ENCODE results near the gene DTNB. TPM values are rescaled to one million over a fixed set of nuclear protein-coding genes. Genes with fewer than 3 reads are reported as not detected.
"Not testable (repeated sequence)": the region's sequence is repeated elsewhere in the genome, so short reads cannot be mapped to it uniquely, and the experiment has no call there.

The DTNB gene
- total RNA-seq, 1 experiment from 2014 or later, result 6.7 TPM

DNA sequence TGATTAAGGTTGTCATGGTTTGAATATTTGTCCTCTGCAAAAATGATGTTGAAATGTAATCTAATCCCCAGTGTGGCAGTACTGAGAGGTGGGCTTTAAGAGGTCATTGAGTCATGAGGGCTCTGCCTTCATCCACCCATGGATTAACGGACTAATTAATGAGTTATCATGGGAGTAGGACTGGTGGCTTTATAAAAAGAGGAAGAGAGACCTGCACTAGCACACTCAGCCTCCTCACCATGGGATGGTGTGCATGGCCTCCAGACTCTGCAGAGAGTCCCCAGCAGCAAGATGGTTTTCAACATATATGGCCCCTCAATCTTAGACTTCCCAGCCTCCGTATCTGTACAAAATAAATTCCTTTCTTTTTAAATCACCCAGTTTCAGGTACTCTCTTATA lies 41.0 kb downstream of the DTNB start:
- no peak for DNase-seq (ENCODE audit: low read depth)

DNA sequence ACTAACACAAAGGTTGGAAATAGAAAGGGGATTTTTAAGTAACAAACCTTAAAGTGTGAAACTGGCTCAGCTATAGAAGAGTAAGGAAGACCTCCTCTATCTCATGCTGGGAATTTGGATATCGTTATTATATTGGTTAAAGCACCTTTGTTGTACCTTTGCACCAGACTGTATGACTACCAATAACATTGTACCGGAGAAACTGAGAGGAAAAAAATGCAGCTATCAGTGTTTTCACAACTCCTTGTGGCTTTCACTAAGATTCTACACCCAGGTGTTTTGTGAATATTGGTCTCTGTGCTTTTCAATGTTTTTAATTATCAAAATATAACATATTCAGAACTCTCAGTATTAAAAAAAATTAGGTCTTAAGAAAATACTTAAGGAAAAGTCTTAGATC lies 48.7 kb downstream of the DTNB start:
- DNase-seq (ENCODE audit: low read depth), result no peak

DNA sequence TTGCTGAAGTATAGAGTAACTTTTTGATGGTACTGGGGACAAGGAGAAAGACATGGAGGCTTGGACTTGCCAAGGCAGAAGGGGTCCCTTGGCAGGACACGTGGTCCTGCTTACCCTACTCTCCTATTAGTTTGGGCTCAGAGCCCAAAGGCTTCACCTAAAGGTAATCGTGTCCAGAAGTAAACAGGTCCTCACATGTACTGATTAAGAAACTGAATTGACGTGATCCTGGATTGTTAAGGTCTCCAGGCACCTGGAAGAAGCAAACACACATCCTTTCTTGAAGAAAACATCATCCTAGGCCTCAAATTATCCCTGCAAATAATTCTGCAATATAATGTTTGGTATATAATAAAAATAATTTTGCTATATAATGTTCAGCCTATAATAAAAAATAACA lies 50.0 kb downstream of the DTNB start:
- no peak for DNase-seq (ENCODE audit: low read depth)

DNA sequence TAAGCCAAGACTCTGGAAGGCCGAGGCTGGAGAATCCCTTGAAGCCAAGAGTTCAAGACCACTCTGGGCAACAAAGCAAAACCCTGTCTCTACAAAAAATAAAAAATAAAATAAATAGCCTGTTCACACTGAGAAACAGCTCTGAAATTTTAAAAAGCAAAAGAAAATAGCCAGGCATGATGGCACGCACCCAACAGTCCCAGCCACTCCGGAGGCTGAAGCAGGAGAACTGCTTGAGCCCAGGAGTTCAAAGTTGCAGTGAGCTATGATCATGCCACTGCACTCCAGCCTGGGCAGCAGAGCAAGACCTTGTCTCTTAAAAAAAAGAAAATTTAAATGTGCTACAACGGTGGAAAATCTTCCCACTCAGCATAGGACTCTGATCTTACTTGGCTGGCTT lies 52.7 kb downstream of the DTNB start:
- DNase-seq (ENCODE audit: low read depth), result no peak

DNA sequence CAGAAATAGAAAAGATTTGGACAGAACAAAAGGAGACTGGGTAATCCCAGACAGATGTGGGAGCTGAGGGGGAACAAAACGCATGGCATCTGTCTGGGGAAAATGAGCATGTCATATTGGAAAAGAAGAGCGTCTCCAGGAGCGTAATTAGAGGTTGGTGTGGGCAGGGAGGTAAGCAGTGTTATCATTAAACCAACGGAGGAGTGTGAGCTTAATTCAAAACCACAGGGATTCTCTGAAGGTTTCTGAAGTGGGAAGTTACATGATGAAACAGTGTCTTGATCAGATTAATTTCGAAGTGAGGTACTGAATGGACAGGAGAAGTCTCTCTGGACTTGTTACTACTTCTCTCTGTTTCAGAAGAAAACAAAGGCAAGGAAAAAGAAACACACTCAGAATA lies 53.3 kb downstream of the DTNB start:
- DNase-seq (ENCODE audit: low read depth), result no peak

DNA sequence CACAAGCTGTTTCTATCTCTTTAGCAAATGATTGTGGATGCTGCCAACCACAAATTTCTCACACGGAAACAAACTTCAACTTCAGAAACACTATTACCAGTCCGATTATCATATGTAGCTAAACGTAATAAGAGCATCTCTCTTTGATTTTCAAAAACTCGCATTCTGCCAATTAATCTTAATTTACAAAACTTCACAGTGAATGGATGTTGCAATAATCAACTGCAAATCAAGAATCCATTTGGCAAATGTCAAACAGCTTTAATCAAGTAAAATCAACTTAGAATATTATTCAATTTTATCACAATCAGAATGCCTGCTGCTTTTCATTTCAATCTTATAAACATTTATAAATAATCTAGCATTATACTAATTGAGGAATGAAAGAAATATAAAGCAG lies 54.2 kb downstream of the DTNB start:
- no peak for DNase-seq (ENCODE audit: low read depth)

DNA sequence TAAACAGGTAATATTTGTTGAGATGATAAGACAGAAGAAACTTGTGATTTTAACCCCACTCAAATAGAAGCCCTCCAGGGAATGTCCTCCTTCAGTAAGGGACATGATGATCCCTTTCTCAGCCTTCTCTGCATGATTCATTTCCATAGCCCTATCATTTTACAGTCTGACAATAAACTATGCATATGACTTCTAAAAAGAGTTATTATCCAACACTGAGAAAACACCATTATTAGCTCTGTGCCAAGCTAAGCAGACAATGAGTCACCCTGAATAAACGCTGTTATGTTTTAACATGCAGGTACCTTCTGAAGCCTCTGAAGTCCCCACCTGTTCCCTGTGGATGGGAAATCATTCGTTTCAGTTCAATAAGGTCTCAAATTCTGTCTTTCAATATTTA lies 54.7 kb downstream of the DTNB start:
- DNase-seq (ENCODE audit: low read depth), result peak; percentile 92

DNA sequence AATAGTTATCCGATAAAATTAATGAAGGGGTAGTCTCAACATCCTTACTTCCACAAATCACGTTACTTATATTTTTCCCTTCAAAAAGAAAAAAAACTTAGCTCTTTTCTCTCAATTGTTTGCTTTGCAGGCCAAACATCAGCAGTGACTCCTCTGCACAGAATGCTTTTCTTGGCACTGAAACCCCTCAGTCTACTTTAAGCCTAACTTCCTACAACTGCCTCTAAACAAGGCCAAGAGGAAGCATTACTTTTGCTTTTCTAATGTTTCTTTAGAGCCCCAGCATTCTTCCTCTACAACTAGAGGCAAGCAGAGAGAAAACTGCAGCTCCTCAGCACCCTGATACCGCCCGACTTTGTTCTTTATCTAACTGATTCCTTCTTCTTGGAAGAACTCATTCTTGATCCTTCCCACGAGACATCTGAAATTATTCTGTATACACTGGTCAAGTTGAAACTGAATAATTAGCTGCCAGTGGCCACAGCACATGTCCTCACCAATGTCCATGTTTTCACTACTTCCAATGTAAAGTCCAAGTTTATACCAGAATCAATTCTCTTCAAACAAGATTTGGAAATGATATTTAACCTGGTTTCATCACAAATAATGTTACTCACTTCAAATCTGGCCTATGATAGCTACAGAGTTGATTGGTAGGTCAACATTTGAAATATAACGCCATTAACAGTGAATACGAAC lies 55.3 kb downstream of the DTNB start:
- DNase-seq (ENCODE audit: low read depth), result peak; percentile 85

DNA sequence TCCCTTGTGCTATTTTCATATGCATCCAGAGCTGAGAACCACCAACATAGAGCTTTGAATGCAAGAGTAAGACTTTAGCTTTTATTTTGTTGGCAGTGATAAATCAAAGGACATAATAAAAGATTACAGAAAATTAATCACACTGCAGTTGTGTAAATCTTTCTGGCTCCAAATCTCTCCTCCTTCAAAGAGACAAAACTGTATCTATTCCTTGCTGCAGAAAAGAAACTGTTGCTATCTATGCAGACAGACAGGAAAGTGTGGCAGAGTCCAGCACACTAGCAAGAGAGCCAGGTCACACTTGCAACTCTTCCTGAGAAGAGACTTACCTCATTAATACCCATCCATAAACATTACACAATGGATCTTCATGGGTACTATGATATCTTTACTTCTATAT lies 57.5 kb downstream of the DTNB start:
- DNase-seq (ENCODE audit: low read depth), result no peak

DNA sequence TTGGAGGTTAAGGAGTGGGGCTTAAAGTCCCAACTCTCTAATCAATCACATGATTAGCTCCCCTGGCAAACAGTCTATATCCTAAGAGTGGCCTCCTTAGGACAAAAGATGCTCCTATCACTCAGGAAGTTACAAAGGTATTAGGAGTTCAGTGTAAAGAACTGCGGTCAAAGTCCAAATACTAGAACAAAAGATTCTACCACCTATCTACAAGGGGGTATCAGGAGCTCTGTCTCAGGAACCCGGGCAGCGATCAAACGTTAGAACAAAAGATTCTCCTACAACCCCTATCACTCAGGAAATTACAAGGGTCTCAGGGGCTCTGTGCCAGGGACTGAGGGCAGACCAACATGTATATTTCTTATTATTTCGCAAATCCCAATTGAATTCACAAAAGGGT lies 58.0 kb downstream of the DTNB start:
- no peak for DNase-seq (ENCODE audit: low read depth)

DNA sequence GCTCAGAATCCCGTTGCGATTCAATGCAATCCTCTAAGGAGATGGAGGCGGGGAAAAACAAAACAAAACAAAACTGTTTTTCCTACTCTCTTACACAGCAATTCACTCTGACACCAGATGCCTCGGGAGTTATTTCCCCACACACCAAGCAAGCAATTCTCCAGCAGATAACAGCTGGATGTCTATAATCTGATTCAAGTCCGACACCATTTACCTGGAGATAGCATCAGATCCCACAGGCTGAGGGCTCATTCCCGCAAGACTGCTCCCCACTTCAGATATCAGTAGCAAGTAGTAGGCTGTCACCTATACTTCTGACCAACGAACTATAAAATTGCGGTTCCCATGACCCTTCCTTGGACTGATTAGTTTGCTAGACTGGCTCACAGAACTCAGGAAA lies 58.7 kb downstream of the DTNB start:
- DNase-seq (ENCODE audit: low read depth), result no peak

DNA sequence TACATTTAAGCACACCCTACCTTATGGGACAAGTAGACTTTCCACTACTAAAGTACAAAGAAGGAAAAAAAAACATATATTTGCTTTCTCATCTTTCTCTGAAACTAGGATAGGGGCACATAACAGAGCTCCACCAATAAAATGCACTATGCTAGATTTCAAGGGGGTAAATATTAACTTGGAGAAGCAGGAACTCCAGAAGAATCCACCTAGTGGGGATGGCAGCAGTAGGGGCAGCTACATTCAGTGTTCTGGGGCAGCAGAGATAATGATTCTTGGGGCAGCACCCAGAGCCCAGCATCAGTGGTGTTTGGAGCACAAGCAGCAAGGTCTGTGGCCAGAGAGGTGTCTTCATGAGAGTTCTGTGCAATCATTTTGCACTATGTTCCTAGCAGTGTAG lies 64.7 kb downstream of the DTNB start:
- no peak for DNase-seq (ENCODE audit: low read depth)

DNA sequence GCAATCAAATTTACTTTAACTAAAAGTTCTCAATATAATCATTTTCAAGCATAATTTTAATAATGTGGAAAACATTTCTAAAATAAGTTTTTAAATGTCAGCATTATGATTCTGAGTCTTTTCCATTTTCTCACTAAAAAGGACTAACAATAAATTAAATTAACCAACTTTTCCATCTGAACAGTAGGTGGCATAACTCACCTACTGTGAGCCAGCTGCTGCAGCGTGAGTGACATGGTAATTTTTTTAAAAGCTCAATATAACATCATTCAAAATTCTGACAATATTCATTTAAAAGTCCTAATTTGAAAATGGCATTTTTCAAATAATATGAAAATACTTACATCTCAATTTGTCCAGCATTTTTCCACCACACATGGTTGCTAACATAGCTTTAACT lies 66.5 kb downstream of the DTNB start:
- DNase-seq (ENCODE audit: low read depth), result peak; percentile 44

DNA sequence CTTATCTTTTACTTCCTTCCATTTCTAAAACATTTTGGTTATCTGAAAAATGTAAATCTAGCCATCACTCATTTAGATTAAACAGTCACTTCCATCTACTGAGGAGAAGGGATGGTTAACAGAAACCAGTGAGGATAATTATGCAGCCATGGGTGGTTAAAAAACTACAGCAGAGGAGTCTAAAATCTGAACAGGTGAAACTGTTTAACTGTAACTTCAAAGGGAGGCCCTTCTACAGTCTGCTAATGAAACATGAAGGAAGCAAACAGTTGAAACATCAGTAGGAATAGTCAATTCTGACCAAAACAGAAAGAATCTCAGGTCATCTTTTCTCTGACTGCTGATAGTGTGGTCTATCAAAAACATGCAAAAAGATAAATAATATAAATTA lies 71.0 kb downstream of the DTNB start:
- no peak for DNase-seq (ENCODE audit: low read depth)

DNA sequence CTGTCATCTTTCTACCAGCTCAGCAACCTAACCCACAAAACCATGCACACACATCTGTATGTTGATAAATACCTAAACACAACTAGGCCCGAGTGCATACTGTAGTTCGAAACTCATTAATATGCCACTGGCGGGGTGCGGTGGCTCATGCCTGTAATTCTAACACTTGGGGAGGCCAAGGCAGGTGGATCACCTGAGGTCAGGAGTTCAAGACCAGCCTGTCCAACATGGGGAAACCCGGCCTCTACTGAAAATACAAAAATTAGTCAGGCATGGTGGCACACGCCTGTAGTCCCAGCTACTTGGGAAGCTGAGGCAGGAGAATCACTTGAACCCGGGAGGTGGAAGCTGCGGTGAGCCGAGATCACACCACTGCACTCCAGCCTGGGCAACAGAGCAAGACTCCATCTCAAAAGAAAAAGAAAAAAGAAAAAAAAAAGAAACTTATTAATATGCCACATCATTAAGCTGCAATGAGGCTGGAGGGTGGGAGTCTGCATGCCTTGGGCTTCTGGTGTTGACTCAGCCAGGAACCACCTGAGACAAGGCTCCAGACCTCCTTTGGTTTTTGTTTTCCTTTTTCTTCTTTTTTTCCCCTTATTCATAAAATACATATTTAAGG lies 71.6 kb downstream of the DTNB start:
- DNase-seq (ENCODE audit: low read depth), result not testable (repeated sequence)

DNA sequence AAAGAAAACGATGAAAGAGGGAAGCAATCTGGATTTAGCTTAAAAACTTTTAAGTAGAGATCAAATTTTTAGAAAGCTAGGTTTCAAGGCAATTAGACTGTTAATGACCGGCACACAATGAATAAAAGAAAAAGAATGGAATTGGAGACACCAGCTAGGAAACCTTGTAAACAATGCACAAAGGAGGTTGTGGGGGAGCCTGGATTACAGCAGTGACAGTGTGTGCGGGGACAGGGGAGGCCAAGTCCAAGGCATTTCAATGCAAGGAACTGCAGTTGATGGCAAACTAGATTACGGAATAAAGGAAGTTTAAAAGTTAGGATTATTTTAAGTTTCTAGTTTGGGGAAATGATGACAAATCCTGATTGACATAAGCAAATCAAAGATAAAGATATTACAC lies 74.5 kb downstream of the DTNB start:
- no peak for DNase-seq (ENCODE audit: low read depth)

DNA sequence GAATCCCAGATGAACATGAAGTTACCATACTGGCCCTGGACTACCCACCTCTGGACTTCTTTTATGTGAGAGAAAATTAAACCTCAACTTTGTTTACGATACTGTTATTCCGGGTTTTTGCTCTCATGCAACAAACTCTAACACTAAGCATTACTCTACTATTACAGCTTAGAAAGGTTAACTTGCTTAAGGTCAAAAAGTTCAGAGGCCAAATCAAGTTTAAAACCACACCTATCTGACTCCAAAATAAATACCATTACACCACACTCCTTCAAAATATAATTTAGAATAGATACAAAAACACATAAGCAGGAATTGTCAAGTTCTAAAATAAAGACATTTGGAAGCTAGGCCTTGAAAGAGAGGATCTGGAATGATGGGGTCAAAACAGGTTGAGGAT lies 75.0 kb downstream of the DTNB start:
- DNase-seq (ENCODE audit: low read depth), result no peak

DNA sequence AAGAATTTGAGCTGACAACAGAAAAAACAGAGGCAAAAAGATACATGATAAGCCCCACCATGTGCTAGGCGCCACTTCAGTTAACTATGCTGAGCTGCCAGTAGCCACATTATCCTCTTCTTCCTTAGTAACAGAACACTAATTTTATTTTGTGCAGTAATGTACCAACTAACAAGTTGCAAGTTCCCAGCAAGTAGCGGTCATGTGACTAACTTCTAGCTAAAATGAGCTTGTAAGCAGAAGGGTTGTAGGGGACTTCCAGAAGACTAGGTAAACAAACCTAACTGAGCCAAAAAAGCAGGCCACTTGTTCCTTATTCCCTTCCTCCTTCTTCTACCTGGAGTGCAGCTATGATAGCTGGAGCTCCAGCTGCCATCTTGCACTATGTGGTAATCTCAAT lies 75.5 kb downstream of the DTNB start:
- DNase-seq (ENCODE audit: low read depth), result no peak

DNA sequence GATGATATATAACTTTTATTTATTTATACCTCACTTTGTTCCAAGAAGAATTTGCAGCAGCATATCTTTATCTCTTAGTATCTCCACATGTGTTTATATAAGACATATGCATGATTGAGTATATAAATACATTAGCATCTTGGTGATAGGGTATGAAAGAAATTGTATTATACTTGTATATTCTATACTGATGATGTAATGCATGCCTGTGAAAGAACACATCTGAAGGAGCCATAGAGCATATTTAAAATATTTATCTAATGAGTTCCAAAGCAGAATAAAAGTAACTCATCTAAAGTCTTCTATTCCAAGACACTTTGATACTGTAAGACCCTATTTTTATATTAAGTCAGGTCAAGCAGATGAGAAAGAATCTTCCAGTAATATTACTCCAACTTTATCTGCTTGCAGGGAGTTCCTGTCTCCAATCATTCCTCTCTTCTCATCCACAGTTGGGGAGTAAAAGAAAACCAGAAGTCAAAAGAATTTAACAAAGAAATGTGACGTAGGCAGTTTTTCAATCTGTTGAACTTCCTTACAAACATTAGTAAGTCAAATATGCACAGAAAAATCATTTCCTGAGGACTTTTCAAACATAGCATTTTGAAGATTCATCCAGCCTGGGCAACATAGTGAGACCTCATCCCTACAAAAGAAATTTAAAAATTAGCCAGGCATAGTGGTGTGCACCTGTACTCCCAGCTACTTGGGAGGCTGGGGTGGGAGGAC lies 76.7 kb downstream of the DTNB start:
- DNase-seq (ENCODE audit: low read depth), result no peak

DNA sequence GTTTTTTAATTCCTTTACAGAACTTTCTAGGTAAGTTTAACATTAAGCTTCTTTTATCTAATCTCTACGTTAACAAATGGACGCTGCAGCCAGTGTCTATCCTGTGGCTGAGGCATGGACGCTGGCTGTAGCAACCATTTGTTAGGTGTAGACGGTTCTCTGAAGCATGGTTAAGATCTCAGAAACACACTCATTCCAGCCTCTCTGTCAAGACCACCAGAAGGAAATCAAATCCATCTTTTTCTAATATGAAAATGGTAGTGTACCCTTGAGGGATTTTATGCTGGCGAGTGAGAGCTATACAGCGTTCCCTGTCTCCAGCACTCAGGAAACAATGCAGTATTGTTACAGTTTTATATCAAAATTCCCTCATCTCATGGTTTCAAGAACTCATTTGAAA lies 78.0 kb downstream of the DTNB start:
- DNase-seq (ENCODE audit: low read depth), result no peak

DNA sequence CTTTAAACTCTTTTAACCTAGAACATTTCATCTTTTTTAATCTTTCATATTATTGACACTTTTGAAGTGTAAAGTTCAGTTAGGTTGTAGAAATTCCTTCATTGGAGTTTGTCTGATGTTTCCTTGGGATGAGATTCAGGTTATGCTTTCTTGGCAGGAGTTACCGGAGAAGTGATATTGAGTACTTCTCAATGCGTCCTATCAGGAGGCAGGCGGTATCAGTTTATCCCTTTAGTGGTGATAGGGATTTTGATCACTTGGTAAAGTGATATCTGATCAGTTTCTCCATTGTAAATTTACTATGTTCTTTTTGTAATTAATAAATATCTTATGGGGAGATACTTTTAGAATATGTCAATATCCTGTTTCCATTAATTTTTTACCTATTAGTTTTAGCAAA lies 78.4 kb downstream of the DTNB start:
- no peak for DNase-seq (ENCODE audit: low read depth)

DNA sequence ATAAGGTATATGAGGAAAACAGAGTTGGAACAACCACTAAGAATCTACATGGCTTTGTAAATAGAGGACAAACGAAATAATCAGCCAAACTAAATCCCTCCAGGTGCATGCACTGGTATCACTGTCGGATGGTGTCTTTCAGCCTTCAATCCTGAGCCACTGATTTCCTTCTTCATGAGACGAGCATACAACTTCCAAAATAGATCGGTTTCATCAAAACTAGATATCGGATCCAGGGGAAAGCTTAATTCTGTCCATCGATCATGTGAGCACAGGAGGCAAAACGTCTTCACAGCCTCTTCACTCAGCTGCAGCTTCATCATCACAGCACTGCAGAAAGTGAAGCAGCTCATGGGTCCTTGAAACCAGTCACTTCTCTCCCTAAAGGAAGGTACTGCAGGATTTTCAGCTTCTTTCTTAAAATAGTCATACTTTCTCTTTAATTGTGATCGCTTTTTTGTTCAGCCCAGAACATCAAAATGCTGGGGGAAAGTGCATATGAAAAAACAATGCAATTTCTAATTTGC lies 80.5 kb downstream of the DTNB start:
- no peak for DNase-seq (ENCODE audit: low read depth)

All from LHCN-M2 (cell line).